Measurements from ENCODE around the gene RDH13. TPM values are rescaled to one million over a fixed set of nuclear protein-coding genes. Genes with fewer than 3 reads are reported as not detected.

The RDH13 gene
- total RNA-seq, 1 donor, result 9.1 TPM

DNA sequence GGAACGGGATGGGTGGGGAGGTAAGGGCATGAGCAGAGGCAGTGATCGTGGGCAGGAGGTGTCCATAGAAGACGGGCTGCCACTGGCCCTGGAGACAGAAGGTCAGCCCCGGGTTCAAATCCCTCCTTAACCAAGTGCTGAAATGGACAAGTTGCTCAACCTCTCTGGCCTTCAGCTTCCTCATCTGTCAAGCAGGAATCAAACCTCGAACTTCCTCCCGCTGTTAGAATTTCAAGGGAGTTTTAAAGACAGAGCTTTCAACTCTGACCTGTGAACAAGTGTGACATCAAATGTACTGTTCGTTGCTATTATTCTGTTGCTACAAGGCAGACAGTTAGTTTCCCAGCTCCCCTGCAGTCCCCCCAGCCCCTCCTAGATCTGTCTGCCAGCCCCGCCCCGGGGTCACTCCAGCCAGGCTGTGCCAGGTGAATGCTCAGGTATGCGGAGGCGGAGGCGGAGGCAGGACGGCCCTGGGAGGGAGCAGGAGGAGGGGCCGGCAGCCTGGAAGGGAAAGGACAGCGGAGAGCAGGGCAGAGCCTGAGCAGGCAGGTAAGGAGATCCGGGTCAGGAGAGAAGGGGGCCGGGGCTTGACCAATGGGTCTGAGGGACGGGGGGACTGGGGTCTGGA lies 12.5 kb upstream of the RDH13 start, which contains the start of gene EPS8L1:
Gene EPS8L1, plus strand, starts transcription at position 499 of the 628 bp plus-strand sequence. CDS start 576 bp downstream, outside the sequence.
- no peak for DNase-seq (ENCODE audit: low read depth)
- H3K4me3 ChIP-seq (ENCODE audit: low read depth, low read length), result no peak within 1 kb of the TSS
- TF ChIP-seq, protein P1, sequence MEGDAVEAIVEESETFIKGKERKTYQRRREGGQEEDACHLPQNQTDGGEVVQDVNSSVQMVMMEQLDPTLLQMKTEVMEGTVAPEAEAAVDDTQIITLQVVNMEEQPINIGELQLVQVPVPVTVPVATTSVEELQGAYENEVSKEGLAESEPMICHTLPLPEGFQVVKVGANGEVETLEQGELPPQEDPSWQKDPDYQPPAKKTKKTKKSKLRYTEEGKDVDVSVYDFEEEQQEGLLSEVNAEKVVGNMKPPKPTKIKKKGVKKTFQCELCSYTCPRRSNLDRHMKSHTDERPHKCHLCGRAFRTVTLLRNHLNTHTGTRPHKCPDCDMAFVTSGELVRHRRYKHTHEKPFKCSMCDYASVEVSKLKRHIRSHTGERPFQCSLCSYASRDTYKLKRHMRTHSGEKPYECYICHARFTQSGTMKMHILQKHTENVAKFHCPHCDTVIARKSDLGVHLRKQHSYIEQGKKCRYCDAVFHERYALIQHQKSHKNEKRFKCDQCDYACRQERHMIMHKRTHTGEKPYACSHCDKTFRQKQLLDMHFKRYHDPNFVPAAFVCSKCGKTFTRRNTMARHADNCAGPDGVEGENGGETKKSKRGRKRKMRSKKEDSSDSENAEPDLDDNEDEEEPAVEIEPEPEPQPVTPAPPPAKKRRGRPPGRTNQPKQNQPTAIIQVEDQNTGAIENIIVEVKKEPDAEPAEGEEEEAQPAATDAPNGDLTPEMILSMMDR (IDR thresholded peaks at IDR 0.05; ENCODE audit: insufficient read depth, low read depth, low read length), result no peak

- TF ChIP-seq, protein P1 (IDR thresholded peaks at IDR 0.05; ENCODE audit: insufficient read depth, low read depth, low read length), result no peak
- DNase-seq (ENCODE audit: low read depth), result no peak
- no peak overlapping the region for H3K4me3 ChIP-seq (ENCODE audit: low read depth, low read length)
Measured at GRCh38 chr19:55071913-55072312, 9.0 kb upstream of the RDH13 start.

GRCh38 chr19:55071129-55071502 lies 8.2 kb upstream of the RDH13 start:
- peak; percentile 26 for DNase-seq (ENCODE audit: low read depth)
- TF ChIP-seq, protein P1 (IDR thresholded peaks at IDR 0.05; ENCODE audit: insufficient read depth, low read depth, low read length), result no peak
- no peak overlapping the region for H3K4me3 ChIP-seq (ENCODE audit: low read depth, low read length)

DNA sequence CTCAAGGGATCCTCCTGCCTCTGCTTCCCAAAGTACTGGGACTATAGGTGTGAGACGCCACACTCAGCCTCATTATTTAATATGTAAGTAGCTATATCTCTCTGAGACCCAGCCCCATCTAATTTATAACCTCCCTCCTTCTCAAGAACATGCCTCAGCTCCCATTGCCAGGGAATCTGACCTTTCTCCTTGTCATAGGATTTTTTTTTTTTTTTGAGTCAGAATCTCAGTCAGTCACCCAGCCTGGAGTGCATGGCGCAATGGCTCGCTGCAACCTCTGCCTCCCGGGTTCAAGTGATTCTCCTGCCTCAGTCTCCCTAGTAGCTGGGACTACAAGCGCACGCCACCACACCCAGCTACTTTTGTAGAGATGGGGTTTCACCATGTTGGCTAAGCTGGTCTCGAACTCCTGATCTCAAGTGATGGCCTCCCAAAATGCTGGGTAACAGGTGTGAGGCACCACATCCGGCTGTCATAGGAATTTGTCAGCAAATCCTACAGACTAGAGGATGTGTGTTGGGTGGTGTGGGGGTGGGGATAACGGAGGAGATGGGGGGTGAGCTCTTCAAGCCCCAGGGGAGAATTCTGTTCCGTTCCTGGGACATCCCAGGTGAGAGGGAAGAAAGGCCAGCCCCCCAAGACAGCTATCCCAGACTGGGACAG lies 7.6 kb upstream of the RDH13 start:
- TF ChIP-seq, protein P1 (IDR thresholded peaks at IDR 0.05; ENCODE audit: insufficient read depth, low read depth, low read length), result no peak
- DNase-seq (ENCODE audit: low read depth), result no peak
- no peak overlapping the region for H3K4me3 ChIP-seq (ENCODE audit: low read depth, low read length)

GRCh38 chr19:55069865-55070197 lies 6.9 kb upstream of the RDH13 start:
- TF ChIP-seq, protein P1 (IDR thresholded peaks at IDR 0.05; ENCODE audit: insufficient read depth, low read depth, low read length), result no peak
- DNase-seq (ENCODE audit: low read depth), result no peak

DNA sequence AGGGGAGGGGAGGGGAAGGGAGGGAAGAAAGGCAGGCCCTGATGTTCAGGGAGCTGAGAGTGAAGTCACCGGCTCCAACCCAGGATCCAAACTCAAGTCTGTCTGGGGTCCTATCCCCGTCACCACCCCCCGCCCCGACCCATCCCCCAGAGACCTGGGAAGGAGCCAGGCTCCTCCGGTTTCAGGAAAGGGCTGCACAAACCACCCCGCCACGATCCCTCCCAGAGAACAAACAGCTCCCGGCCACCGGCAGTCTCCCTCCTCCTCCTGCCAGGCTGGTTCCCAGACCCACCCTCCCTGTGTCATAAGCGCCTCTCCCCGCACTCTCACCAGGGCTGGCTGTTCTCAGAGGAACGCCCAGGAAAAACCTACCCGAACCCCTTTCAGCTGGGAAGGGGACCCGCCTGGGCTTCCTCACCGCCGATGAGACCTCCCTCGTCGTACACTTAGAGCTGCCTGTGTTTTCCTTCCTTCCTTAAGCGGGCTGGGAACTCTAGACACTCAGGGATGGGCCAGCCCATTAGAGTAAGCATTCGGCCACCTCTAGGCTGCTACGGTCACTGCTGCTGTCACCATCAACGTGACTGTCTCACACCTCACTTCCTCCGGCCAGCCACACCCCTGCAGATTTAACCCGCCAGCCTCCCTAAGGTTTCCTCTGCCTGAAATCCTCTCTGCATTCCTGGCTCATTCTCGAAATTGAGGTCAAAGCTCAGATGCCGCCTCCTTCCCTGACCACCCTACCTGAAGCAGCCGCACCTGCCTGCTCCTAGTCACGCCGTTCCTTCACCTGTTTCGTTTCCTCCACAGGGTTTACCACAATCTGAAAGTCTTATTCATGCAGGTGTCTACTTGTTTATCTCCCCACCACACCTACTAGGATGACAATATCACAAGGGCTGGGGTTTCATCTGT lies 6.3 kb upstream of the RDH13 start:
- TF ChIP-seq, protein P1 (IDR thresholded peaks at IDR 0.05; ENCODE audit: insufficient read depth, low read depth, low read length), result no peak
- DNase-seq (ENCODE audit: low read depth), result no peak
- H3K4me3 ChIP-seq (ENCODE audit: low read depth, low read length), result no peak overlapping the region

More at GRCh38 chr19:55069865-55070197, 6.9 kb upstream of the RDH13 start:
- H3K4me3 ChIP-seq (ENCODE audit: low read depth, low read length), result no peak overlapping the region
